CD4-positive, alpha-beta T cell treated with Interleukin-4 for 1 hour (primary cell): Measurements from ENCODE around the gene LRP5.
"Not testable (repeated sequence)": the region's sequence is repeated elsewhere in the genome, so short reads cannot be mapped to it uniquely, and the experiment has no call there.

ENCODE experiments used
- DNase-seq, 2 donors: peaks; one replicate each; pipeline ENCODE4 v3.0.0-alpha.2; 2020 to 2022

The LRP5 gene

GRCh38 chr11:68446046-68446725, 133.8 kb downstream of the LRP5 start:
- no peak for DNase-seq

DNA sequence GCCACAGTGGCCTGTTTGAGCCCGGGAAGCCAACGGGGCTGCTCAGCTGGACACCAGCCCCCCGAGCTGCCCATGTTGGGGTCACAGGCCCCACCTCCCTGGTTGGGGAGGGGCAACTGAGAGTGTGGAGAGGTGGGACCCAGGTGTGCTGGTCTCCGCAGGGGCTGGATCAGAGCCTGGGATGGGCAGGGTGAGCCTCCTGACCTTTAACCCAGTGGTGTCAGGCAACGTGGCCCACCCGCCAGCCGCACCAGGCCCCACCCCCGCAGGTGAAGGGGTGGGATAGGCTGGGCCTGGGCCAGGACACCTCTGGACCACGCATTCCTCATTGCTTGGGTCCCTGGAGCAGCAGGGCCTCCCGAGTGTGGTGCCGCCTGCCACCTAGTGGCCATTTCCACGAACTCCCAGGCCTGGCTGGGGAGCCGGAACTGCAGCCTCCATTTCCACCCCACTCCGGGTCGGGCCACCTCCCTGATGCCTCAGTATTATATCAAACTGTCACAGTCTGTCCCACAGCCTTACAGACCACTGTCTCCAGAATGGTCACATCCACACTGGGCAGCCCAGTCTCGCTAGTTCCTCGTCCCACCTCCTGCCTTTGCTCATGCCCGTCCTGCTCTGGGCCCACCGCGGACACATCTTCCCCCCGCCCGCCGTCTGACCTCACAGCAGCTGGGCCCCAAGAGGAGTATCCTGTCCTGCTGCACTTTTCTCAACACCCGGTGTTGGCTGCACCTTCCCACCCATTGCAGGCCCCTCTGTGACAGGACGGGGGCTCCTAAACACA, 134.8 kb downstream of the LRP5 start:
- peak; percentile 79 to 80 for DNase-seq

DNA sequence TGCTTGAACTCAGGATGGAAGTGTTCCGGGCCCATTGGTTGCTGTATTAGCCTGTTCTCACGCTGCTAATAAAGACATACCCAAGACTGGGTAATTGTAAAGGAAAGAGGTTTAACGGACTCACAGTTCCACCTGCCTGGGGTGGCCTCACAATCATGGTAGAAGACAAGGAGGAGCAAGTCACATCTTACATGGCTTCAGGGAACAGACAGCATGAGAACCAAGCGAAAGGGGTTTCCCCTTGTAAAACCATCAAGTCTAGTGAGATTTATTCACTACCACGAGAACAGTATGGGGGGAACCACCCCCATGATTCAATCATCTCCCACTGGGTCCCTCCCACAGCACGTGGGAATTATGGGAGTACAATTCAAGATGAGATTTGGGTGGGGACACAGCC, 135.5 kb downstream of the LRP5 start:
- not testable (repeated sequence) for DNase-seq

- no peak for DNase-seq
Measured at GRCh38 chr11:68448604-68449011, 136.2 kb downstream of the LRP5 start.

GRCh38 chr11:68449951-68450350, 137.6 kb downstream of the LRP5 start:
- no peak for DNase-seq

DNA sequence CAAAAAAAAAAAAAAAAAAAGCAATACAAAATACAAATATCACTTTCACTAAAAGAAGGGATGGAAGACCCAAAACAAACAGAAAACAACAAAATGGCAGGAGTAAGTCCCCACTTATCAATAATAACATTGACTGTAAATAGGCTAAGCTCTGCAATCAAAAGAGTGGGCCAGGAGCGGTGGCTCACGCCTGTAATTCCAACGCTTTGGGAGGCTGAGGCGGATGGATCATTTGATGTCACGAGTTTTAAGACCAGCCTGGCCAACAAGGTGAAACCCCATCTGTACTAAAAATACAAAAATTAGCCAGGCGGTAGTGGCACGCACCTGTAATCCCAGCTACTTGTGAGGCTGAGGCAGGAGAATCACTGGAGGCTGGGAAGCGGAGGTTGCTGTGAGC, 138.3 kb downstream of the LRP5 start:
- DNase-seq = no peak

- no peak for DNase-seq
Measured at GRCh38 chr11:68454767-68455166, 142.4 kb downstream of the LRP5 start.

GRCh38 chr11:68455485-68455884, 143.1 kb downstream of the LRP5 start:
- DNase-seq = no peak

GRCh38 chr11:68457216-68457897, 145.0 kb downstream of the LRP5 start:
- no peak for DNase-seq

DNA sequence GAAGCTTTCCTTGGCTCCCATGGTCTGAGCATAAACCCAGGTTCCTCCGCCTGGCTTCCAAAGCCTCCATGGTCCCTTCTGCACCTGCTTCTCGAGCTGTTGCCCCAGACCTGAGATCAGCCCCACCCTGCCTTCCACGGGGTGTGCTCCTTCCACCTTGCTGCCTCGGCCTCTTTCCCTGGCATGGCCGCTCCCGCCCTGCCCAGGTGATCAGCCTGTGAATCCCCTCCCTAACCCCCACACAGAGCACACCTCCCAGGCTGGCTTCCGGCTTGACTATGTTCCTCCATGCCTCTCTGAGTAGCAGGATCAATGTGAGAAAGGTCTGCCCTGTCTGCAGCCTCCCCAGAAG, 145.5 kb downstream of the LRP5 start:
- DNase-seq = no peak

- DNase-seq = not testable (repeated sequence)
Measured at GRCh38 chr11:68458340-68458739, 145.9 kb downstream of the LRP5 start.

DNA sequence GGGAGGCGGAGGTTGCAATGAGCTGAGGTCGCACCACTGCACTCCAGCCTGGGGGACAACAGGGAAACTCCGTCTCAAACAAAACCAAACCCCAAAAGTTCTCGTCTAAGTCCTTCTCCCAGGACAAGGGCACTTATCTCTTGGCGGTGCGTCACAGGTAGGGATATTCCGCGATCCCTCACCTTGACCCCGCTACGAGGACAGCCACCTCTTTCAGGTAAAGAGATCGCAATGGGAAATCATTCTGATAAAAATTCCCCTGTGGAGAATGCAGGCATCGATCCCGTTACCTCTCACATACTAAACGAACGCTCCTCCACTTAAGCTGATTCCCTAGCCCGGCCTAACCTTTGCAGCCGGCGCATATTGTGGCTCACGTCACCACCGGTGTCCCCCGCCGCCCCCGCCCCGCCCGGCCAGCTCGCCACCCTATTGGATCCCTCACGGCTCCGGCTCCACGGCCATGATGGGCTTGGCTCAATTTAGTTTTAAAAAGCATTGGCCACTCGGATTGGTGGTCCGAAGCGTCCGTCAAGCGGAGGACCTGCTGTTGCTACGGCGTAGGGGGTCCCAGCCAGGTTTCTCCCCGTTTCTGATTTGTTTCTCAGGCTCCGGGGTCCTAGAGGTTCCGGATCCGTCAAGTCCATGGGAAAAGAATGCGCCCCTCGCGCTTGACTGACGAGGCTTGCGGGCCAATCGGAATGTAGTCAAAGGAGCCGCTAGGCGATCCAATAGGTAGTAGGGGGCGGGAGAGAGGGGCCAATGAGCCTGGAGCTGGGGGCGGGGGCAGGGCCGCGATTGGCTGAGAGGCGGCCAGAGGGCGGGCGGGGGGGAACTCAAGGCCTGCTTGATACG, 147.7 kb downstream of the LRP5 start:
- peak; percentile 95 to 96 for DNase-seq

GRCh38 chr11:68460741-68461574, 148.6 kb downstream of the LRP5 start, which contains the start of gene PPP6R3:
TSS of gene PPP6R3 (plus strand) at chr11:68460752. CDS start at chr11:68537665, 76,913 bp downstream.
- peak in 1 of 2 donors; percentile 38 for DNase-seq

DNA sequence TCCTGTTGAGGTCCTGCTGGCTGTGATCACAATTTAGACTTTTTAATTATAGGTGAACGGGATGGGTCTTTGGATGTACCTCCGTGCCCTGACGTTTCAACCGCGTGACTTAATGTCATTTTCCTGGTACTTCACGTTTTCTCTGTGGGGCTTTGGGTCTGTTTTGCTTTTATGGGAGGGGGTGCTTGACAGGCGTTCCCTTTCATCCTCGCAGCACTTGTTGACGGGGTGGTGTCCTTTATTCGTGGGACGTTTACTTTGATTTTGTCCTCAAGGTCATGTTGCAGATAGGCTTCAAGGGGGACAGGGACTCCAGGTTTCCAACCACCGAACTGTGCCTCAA, 149.2 kb downstream of the LRP5 start:
- no peak for DNase-seq

- no peak for DNase-seq
Measured at GRCh38 chr11:68463714-68464113, 151.3 kb downstream of the LRP5 start.

DNA sequence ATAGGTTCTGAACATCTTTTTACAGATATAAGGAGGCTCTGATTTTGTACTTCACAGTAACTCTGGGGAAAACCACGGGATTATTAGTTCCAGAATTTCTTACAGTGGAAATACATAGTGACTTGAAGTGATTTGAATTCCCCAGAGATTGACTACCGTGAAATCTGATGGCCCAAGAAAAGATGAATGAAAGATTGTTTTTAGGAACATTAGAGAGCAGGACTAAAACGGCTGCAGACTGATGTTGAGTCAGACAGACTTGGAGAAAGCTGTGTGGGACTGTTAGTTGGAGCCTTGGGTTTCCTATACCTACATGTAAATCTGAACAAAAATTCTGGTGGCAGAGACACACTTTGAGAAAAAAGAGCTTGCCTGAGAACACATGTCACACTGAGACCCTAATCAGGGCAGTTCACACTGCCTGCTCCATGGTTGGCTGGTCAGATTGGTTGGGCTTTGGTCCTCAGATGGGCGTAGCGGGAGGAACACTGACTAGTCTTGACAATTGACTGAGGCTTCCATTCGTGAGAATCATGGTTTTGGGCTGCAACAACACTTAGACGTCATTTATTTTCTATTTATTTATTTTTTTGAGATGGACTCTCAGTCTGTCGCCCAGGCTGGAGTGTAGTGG, 154.9 kb downstream of the LRP5 start:
- no peak for DNase-seq

- DNase-seq = peak in 1 of 2 donors; percentile 34
Measured at GRCh38 chr11:68468217-68468828, 155.9 kb downstream of the LRP5 start.

DNA sequence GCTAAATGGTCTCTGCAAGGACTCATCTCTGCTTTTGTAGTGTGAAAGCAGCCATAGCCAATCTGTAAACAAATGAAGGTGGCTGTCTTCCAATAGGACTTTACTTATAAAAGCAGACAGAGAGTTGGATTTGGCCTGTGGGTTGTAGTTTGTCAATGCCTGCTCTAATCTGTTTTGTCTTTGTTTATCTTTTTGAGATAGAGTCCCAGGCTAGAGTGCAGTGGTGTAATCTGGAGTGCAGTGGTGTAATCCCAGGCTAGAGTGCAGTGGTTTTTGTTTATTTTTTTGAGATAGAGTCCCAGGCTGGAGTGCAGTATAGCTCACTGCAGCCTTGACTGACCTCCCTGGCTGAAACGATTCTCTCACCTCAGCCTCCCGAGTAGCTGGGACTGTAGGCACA, 156.7 kb downstream of the LRP5 start:
- no peak for DNase-seq

DNA sequence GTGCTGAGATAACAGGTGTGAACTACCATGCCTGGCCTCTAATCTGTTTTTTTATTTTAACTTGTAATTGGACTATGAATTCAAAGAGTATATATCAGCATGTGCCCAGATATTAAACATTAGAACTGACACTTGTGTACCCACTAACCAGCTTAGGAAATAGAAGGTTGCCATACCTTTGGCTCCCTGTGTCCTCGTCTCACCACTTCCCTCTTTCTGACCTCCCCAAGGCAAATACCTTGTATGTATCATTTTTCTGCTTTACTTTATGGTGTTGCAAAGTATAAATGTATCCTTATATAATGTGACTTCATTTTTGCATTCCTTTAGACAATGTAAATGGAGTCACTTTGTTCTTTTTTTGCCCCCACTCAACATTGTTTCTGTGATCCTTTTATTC, 157.3 kb downstream of the LRP5 start:
- no peak for DNase-seq

DNA sequence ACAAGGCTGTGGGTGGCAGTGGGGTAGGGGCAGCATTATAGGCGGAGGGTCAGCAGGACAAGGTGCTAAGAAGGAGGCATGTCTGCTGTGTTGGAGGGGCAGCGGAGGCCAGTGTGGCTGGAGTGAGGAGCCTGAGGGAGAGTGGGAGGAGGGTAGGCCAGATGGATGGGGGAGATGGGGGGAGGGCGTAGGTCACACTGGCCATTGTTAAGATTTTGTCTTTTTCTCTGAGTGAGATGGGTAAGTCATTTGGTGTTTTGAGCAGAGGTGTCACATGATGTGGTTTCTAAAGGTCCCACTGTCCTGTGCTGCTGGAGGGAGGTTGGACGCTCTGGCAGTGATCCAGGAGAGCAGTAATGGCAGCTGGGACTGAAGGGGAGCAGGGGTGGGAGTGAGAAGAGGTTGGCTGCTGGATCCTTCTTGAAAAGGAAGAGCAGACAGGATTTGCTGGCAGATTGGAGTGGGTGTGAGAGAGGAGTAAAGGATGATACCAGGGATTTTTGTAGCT, 158.0 kb downstream of the LRP5 start:
- no peak for DNase-seq
